Naive B cell (primary cell): ENCODE data around the gene PRKCB. TPM values are rescaled to one million over a fixed set of nuclear protein-coding genes. Genes with fewer than 3 reads are reported as not detected.

ENCODE experiments used
- ATAC-seq, 2 donors: fragments of 150-1000 bp; cut with Tn5 transposase; 2 replicates each; pipeline ENCODE4 v1.10.0; 2021; ENCODE audit warnings: low read depth in 2 of 2, mild to moderate bottlenecking in 2 of 2, moderate library complexity in 2 of 2
- DNase-seq: peaks from one replicate; pipeline ENCODE4 v3.0.0; 2022
- H3K27ac Mint-ChIP-seq, 6 donors: one replicate each; pipeline ENCODE4 v1.8.0; 2020 to 2022; ENCODE audit warnings: mild to moderate bottlenecking in 6 of 6, mixed read lengths in 6 of 6, moderate library complexity in 5 of 6, inconsistent platforms in 2 of 6
- H3K27me3 Mint-ChIP-seq, 3 donors: one replicate each; pipeline ENCODE4 v1.8.0; 2021 to 2022; ENCODE audit warnings: mixed read lengths in 3 of 3, mild to moderate bottlenecking in 1 of 3
- H3K36me3 Mint-ChIP-seq, 2 donors: one replicate each; pipeline ENCODE4 v1.8.0; 2020 to 2022; ENCODE audit warnings: mixed read lengths in 2 of 2, inconsistent platforms in 1 of 2, mild to moderate bottlenecking in 1 of 2
- H3K4me1 Mint-ChIP-seq, 3 donors: one replicate each; pipeline ENCODE4 v1.8.0; 2020 to 2022; ENCODE audit warnings: mixed read lengths in 3 of 3, inconsistent platforms in 1 of 3, mild to moderate bottlenecking in 1 of 3, moderate library complexity in 1 of 3
- H3K4me3 Mint-ChIP-seq, 8 donors: one replicate each; pipeline ENCODE4 v1.8.0; 2020 to 2022; ENCODE audit warnings: mild to moderate bottlenecking in 8 of 8, mixed read lengths in 8 of 8, moderate library complexity in 8 of 8, inconsistent platforms in 2 of 8
- H3K9me3 Mint-ChIP-seq, 7 donors: one replicate each; pipeline ENCODE4 v1.8.0; 2020 to 2022; ENCODE audit warnings: mixed read lengths in 7 of 7, mild to moderate bottlenecking in 5 of 7, inconsistent platforms in 2 of 7, moderate library complexity in 1 of 7
- polyA plus RNA-seq, 6 donors: library from polyadenylated mRNA; unstranded; fragments of 300-500 nt; fragmentation: Illumina TruSeq; gene quantifications; one replicate each; pipeline ENCODE4 v1.2.3, GENCODE V29; 2021; ENCODE audit warnings: low read depth in 6 of 6

The PRKCB gene
- polyA plus RNA-seq, 6 donors from 2014 or later: 213 to 344 (median 285) TPM

- Mint-ChIP-seq H3K36me3 (peaks cover 21 to 23% of the 10 kb centered on the region in 2 donors), H3K4me1 (no peaks in the 10 kb centered on the region), H3K27ac (no peak overlapping the region), H3K27me3 (no peaks in the 10 kb centered on the region), H3K9me3 (no peaks in the 10 kb centered on the region), H3K4me3 (no peak overlapping the region)
- ATAC-seq (no peak), DNase-seq (no peak)
Measured at GRCh38 chr16:24180451-24180850, 344.7 kb downstream of the PRKCB start.

- DNase-seq (no peak), ATAC-seq (no peak)
- no peaks in the 10 kb centered on the region for H3K27me3 Mint-ChIP-seq
- peak overlapping the region in 2 of 6 donors; percentile 74 to 76 for H3K27ac Mint-ChIP-seq
- H3K4me3 Mint-ChIP-seq: peak overlapping the region in 1 of 8 donors; percentile 56
- H3K36me3 Mint-ChIP-seq: peaks cover 33 to 38% of the 10 kb centered on the region in 2 donors
- no peaks in the 10 kb centered on the region for H3K9me3 Mint-ChIP-seq
- H3K4me1 Mint-ChIP-seq: no peaks in the 10 kb centered on the region
Measured at GRCh38 chr16:24188021-24188542, 352.3 kb downstream of the PRKCB start.

DNA sequence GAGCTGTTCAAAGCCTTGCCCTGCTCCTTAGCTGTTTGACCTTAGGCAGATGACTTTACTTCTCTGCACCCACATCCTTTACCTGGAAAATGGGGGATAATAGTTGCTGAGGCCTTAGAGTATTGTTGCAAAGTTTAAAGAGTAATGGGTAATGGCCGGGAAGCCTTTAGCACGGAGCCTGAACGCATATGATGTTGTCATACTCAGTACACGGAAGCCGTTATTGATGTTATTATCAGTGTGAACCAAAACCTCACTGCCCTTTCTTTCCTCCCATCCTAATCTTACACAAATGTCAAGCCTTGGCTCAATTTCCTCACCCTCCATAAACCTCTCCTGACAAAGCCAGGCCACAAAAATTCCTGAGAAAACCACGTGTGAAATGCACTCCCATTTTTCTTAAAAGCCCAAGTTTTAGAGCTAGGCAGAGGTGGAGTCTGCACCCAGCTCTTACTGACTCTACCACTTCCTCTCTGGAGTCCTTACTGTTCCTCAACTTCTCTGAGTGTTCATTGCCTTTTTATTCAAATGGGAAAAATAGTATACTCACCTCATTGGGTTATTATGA is 353.1 kb downstream of the PRKCB start:
- peak overlapping the region in 2 of 8 donors; percentile 25 to 59 for H3K4me3 Mint-ChIP-seq
- H3K27me3 Mint-ChIP-seq: no peaks in the 10 kb centered on the region
- peaks cover 38 to 40% of the 10 kb centered on the region in 2 donors for H3K36me3 Mint-ChIP-seq
- DNase-seq (no peak), ATAC-seq (no peak)
- H3K9me3 Mint-ChIP-seq: no peaks in the 10 kb centered on the region
- no peaks in the 10 kb centered on the region for H3K4me1 Mint-ChIP-seq
- H3K27ac Mint-ChIP-seq: peak overlapping the region in 4 of 6 donors; percentile 21 to 82 (median 52)

GRCh38 chr16:24189941-24190340 is 354.2 kb downstream of the PRKCB start:
- DNase-seq: no peak
- H3K9me3 Mint-ChIP-seq: no peaks in the 10 kb centered on the region
- H3K4me1 Mint-ChIP-seq: no peaks in the 10 kb centered on the region
- H3K27me3 Mint-ChIP-seq: no peaks in the 10 kb centered on the region
- ATAC-seq: no peak
- H3K4me3 Mint-ChIP-seq: no peak overlapping the region
- peaks cover 38 to 42% of the 10 kb centered on the region in 2 donors for H3K36me3 Mint-ChIP-seq
- H3K27ac Mint-ChIP-seq: peak overlapping the region in 1 of 6 donors; percentile 59

DNA sequence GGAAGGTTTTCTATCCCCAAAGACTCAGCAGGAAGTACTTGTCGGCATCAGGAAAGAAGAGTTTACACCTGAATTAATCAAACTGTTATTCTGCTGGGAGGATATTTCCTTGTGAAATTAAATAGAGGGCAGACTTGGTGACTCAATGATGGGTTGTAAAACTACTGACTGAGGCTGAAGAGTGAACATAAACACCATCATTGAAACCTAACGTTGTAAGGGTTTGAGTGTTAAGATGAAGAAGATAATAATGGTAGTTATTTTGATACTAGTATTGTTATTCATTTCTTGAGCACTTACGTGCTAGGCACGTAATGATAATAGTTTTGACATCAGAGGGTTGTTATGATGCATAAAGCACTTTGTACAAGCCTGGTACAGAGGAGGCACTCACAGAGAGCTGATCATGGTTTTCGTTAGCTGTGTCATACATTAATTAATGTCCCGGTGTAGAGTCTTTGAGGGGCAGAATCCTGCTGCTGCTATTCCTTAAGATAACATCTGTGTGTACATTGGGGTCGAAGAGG is 356.2 kb downstream of the PRKCB start:
- Mint-ChIP-seq H3K4me3 (no peak overlapping the region), H3K27ac (peak overlapping the region in 2 of 6 donors; percentile 43 to 57), H3K27me3 (no peaks in the 10 kb centered on the region), H3K4me1 (peaks cover under 1 to 12% (median 9%) of the 10 kb centered on the region in 3 donors), H3K9me3 (no peaks in the 10 kb centered on the region), H3K36me3 (peaks cover 42 to 53% of the 10 kb centered on the region in 2 donors)
- DNase-seq (no peak), ATAC-seq (no peak)

GRCh38 chr16:24195221-24195620 is 359.4 kb downstream of the PRKCB start:
- ATAC-seq (no peak), DNase-seq (no peak)
- no peaks in the 10 kb centered on the region for H3K27me3 Mint-ChIP-seq
- peaks cover 9 to 30% (median 13%) of the 10 kb centered on the region in 3 donors for H3K4me1 Mint-ChIP-seq
- H3K4me3 Mint-ChIP-seq: no peak overlapping the region
- H3K36me3 Mint-ChIP-seq: peaks cover 44 to 67% of the 10 kb centered on the region in 2 donors
- H3K27ac Mint-ChIP-seq: no peak overlapping the region
- H3K9me3 Mint-ChIP-seq: no peaks in the 10 kb centered on the region

- no peaks in the 10 kb centered on the region for H3K9me3 Mint-ChIP-seq
- H3K27ac Mint-ChIP-seq: no peak overlapping the region
- no peak overlapping the region for H3K4me3 Mint-ChIP-seq
- ATAC-seq (no peak), DNase-seq (no peak)
- H3K4me1 Mint-ChIP-seq: peaks cover 24 to 61% (median 26%) of the 10 kb centered on the region in 3 donors
- H3K27me3 Mint-ChIP-seq: no peaks in the 10 kb centered on the region
- H3K36me3 Mint-ChIP-seq: peaks cover 39 to 64% of the 10 kb centered on the region in 2 donors
Measured at GRCh38 chr16:24198807-24199533, 363.2 kb downstream of the PRKCB start.

- Mint-ChIP-seq H3K27ac (peak overlapping the region in 5 of 6 donors; percentile 24 to 73 (median 55)), H3K4me1 (peaks cover 14 to 41% (median 24%) of the 10 kb centered on the region in 3 donors), H3K9me3 (no peaks in the 10 kb centered on the region), H3K27me3 (no peaks in the 10 kb centered on the region), H3K4me3 (no peak overlapping the region), H3K36me3 (peaks cover 31 to 57% of the 10 kb centered on the region in 2 donors)
- ATAC-seq (no peak), DNase-seq (no peak)
Measured at GRCh38 chr16:24203675-24204074, 367.9 kb downstream of the PRKCB start.

DNA sequence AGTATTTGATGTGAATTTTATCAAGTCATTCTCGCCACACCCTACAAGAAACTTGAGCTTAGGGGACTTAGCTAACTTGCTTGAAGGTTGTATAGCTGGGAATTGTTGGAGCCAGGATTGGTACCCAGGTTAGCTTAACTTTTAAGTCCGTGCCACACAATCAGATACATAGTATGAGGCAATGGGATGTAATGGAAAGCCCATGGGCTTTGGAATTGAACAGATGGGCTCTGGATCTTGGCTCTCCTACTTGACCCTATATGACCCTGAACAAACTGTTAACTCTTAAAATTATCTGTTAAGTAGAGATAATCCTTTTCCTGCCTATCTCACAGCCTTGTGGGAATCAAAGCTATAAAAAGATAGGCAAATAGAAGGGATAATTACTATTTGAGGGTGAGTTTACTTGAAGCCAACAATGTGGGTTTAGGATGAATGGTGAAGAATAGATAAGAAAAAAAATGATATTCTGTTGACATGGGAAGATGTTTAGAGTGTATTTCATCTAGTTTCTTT is 368.4 kb downstream of the PRKCB start:
- no peaks in the 10 kb centered on the region for H3K27me3 Mint-ChIP-seq
- H3K9me3 Mint-ChIP-seq: no peaks in the 10 kb centered on the region
- H3K4me3 Mint-ChIP-seq: no peak overlapping the region
- DNase-seq: no peak
- H3K27ac Mint-ChIP-seq: peak overlapping the region in 5 of 6 donors; percentile 16 to 73 (median 55)
- peaks cover 26 to 55% of the 10 kb centered on the region in 2 donors for H3K36me3 Mint-ChIP-seq
- no peak for ATAC-seq
- peaks cover 14 to 38% (median 24%) of the 10 kb centered on the region in 3 donors for H3K4me1 Mint-ChIP-seq

- Mint-ChIP-seq H3K4me1 (peaks cover 19 to 36% (median 27%) of the 10 kb centered on the region in 3 donors), H3K27ac (peak overlapping the region in 2 of 6 donors; percentile 56 to 78), H3K36me3 (peaks cover 24 to 59% of the 10 kb centered on the region in 2 donors), H3K27me3 (no peaks in the 10 kb centered on the region), H3K9me3 (no peaks in the 10 kb centered on the region), H3K4me3 (peak overlapping the region in 1 of 8 donors; percentile 44)
- DNase-seq (no peak), ATAC-seq (no peak)
Measured at GRCh38 chr16:24206926-24207325, 371.1 kb downstream of the PRKCB start.

DNA sequence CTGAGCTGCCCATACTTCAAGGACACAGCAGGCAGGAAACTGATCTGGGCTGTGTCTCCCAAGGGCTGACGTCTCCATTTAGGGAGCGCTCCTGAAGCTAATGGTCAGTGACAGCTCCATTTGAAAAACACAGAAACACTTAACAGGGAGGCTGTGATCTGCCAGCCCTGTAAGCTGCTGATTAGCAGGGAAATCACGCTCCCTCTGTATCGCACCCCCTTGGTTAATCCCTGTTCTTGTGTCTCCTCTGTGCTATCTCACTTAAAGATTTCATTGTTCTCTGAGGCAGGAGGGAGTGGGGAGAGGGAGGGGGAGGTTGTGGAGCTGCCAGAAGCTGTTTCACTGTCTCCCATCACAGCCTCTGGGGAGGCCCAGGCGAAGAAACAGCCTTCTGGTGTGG is 372.9 kb downstream of the PRKCB start:
- H3K4me3 Mint-ChIP-seq: no peak overlapping the region
- peaks cover 19 to 49% of the 10 kb centered on the region in 2 donors for H3K36me3 Mint-ChIP-seq
- peak overlapping the region in 3 of 6 donors; percentile 34 to 49 (median 34) for H3K27ac Mint-ChIP-seq
- H3K9me3 Mint-ChIP-seq: no peaks in the 10 kb centered on the region
- H3K4me1 Mint-ChIP-seq: peaks cover 9 to 22% (median 12%) of the 10 kb centered on the region in 3 donors
- ATAC-seq: no peak
- no peaks in the 10 kb centered on the region for H3K27me3 Mint-ChIP-seq
- DNase-seq: no peak

DNA sequence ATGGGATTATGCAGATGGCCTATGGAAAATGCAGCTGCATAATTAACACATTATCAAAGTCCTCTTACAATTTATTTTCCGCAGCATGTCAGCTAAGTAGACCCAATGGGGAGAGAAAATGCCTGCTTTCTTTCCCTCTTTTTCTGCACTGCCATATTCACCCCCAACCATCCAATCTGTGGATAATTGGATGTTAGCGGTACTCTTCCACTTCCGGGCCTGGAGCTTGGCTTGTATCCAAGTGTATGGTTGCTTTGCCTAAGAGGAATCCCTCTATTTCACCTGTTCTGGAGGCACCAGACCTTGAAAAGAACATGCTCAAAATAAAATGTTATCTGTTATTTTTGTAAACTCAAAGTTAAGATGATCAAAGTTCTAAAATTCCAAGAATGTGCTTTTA is 379.2 kb downstream of the PRKCB start:
- Mint-ChIP-seq H3K9me3 (peaks cover 0 to 2% (median 0%) of the 10 kb centered on the region in 7 donors), H3K4me3 (no peak overlapping the region), H3K27ac (no peak overlapping the region), H3K27me3 (no peaks in the 10 kb centered on the region), H3K4me1 (peaks cover 2 to 4% (median 3%) of the 10 kb centered on the region in 3 donors), H3K36me3 (peaks cover 27 to 30% of the 10 kb centered on the region in 2 donors)
- no peak for ATAC-seq
- no peak for DNase-seq

DNA sequence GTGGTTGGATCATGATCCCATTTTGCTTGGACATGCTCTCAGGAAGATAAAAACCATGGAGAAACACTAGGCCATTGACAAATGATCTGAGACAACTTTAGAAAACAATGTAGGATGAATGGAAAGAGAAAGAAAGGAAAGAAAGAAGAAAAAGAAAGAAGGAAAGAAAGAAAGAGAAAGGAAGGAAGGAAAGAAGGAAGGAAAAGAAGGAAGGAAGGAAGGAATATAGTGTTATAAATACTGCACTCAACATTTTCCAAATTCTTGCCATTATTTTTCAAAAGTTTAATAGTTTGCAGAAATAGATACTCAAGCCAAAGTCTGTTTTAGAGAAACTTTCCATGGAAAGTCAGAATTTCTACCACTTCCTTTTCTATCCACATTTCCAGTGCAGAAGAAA is 381.2 kb downstream of the PRKCB start:
- H3K4me3 Mint-ChIP-seq: peak overlapping the region in 1 of 8 donors; percentile 4
- peaks cover 0 to 2% (median 2%) of the 10 kb centered on the region in 3 donors for H3K4me1 Mint-ChIP-seq
- H3K27me3 Mint-ChIP-seq: no peaks in the 10 kb centered on the region
- peaks cover 29% of the 10 kb centered on the region in 2 donors for H3K36me3 Mint-ChIP-seq
- H3K27ac Mint-ChIP-seq: peak overlapping the region in 4 of 6 donors; percentile 1 to 85 (median 35)
- peaks cover 0 to 5% (median 2%) of the 10 kb centered on the region in 7 donors for H3K9me3 Mint-ChIP-seq
- DNase-seq (no peak), ATAC-seq (no peak)
